HG03159 (cell line): ENCODE measurements around the gene FANCM.

Source experiments
- ATAC-seq: cut with Tn5 transposase; IDR thresholded peaks from one replicate; pipeline ENCODE4 v1.9.1; 2021; ENCODE audit warnings: mild to moderate bottlenecking, moderate library complexity; ENCODE audit not compliant: unreplicated experiment

Gene FANCM

GRCh38 chr14:45135659-45136395 is at the start of gene FANCM:
TSS of gene FANCM (plus strand) at chr14:45135930. CDS start at chr14:45136032, 102 bp downstream.
- ATAC-seq = peak; percentile 38

- ATAC-seq = peak; percentile 68
Observed at GRCh38 chr14:45089813-45090212, 45.9 kb upstream of the FANCM start.

- no peak for ATAC-seq
Observed at GRCh38 chr14:45091710-45092109, 44.0 kb upstream of the FANCM start.

GRCh38 chr14:45094275-45094674 is 41.5 kb upstream of the FANCM start:
- no peak for ATAC-seq

GRCh38 chr14:45095143-45095542 is 40.6 kb upstream of the FANCM start:
- no peak for ATAC-seq

GRCh38 chr14:45096218-45096617 is 39.5 kb upstream of the FANCM start:
- no peak for ATAC-seq

GRCh38 chr14:45103806-45104205 is 31.9 kb upstream of the FANCM start:
- ATAC-seq = no peak

GRCh38 chr14:45104561-45104960 is 31.2 kb upstream of the FANCM start:
- ATAC-seq = no peak

GRCh38 chr14:45112896-45113781 is 22.6 kb upstream of the FANCM start:
- ATAC-seq = no peak

- no peak for ATAC-seq
Observed at GRCh38 chr14:45114327-45114726, 21.4 kb upstream of the FANCM start.

GRCh38 chr14:45118594-45118993 is 17.1 kb upstream of the FANCM start:
- no peak for ATAC-seq

GRCh38 chr14:45120096-45120495 is 15.6 kb upstream of the FANCM start:
- ATAC-seq = no peak

- ATAC-seq = no peak
Observed at GRCh38 chr14:45123271-45123670, 12.5 kb upstream of the FANCM start.

- no peak for ATAC-seq
Observed at GRCh38 chr14:45125754-45126153, 10.0 kb upstream of the FANCM start.

- no peak for ATAC-seq
Observed at GRCh38 chr14:45128963-45129629, 6.6 kb upstream of the FANCM start.

GRCh38 chr14:45133683-45134050 is 2.1 kb upstream of the FANCM start:
- no peak for ATAC-seq

- ATAC-seq = peak; percentile 93
Observed at GRCh38 chr14:45134051-45134958, 1.4 kb upstream of the FANCM start, which contains the start of gene FKBP3. TSS of gene FKBP3 (minus strand) at chr14:45134481. CDS start at chr14:45134456, 25 bp downstream.

GRCh38 chr14:45135156-45135555 is 574 bp upstream of the FANCM start:
- no peak for ATAC-seq

- no peak for ATAC-seq
Observed at GRCh38 chr14:45136399-45136798, 669 bp downstream of the FANCM start.

GRCh38 chr14:45140661-45141187 is 5.0 kb downstream of the FANCM start:
- no peak for ATAC-seq
